Vagina (tissue), 2 donors: Measurements from ENCODE around the gene GRAMD4. TPM values are rescaled to one million over a fixed set of nuclear protein-coding genes. Genes with fewer than 3 reads are reported as not detected.

ENCODE experiments used
- DNase-seq, 2 donors: peaks; one replicate each; pipeline ENCODE4 v3.0.0-alpha.2; 2017; ENCODE audit errors: extremely low spot score in 2 of 2
- H3K27ac ChIP-seq: fragments of 200-600 bp; sonication (generic); one replicate; pipeline ENCODE4 v1.5.1; 2019
- H3K27me3 ChIP-seq: fragments of 200-600 bp; sonication (generic); one replicate; pipeline ENCODE4 v1.5.1; 2019
- H3K36me3 ChIP-seq, 2 donors: fragments of 200-600 bp; sonication (generic); one replicate each; pipeline ENCODE4 v1.5.1; 2017 to 2019
- H3K4me1 ChIP-seq: fragments of 200-600 bp; sonication (generic); one replicate; pipeline ENCODE4 v1.5.1; 2019
- H3K4me3 ChIP-seq, 2 donors: fragments of 200-600 bp; sonication (generic); 1 replicate in 1 of 2; 2 replicates in 1 of 2; pipeline ENCODE4 v1.5.1; 2016 to 2019
- H3K9me3 ChIP-seq: fragments of 200-600 bp; sonication (generic); one replicate; pipeline ENCODE4 v1.5.1; 2019
- POLR2A ChIP-seq, 2 donors: fragments of 450-650 bp; IDR thresholded peaks; one replicate each; pipeline ENCODE4 v1.6.1; 2017; ENCODE audit warnings: antibody characterized with exemption in 2 of 2, mild to moderate bottlenecking in 2 of 2, moderate library complexity in 2 of 2
- POLR2AphosphoS5 ChIP-seq, 2 donors: sonication (generic); formaldehyde crosslinking; IDR thresholded peaks; one replicate each; pipeline ENCODE4 v1.9.0; 2017; ENCODE audit warnings: antibody characterized with exemption in 2 of 2, mild to moderate bottlenecking in 2 of 2, low read depth in 1 of 2; ENCODE audit not compliant: insufficient read depth in 1 of 2
- intact Hi-C: fragments of 100-400 bp; cut with DNase I; formaldehyde crosslinking; loops from one replicate; pipeline ENCODE4 v1.15.1; 2023
- total RNA-seq: library from RNA; depleted of rRNA; stranded (reverse); fragments of >200 nt; gene quantifications from one replicate; pipeline ENCODE4 v1.2.3, GENCODE V29; 2016
- TF ChIP-seq, protein P1 (sequence below), 3 experiments: fragments of 450-650 bp in 2 of 3; fragments of 200-600 bp in 1 of 3; sonication (generic) in 1 of 3; IDR thresholded peaks; one replicate each; pipeline ENCODE4 v1.5.1; 2017 to 2019; ENCODE audit warnings: antibody characterized with exemption in 3 of 3, mild to moderate bottlenecking in 2 of 3, moderate library complexity in 2 of 3

Gene GRAMD4
- total RNA-seq, 1 donor from 2014 or later = 28.7 TPM

DNA sequence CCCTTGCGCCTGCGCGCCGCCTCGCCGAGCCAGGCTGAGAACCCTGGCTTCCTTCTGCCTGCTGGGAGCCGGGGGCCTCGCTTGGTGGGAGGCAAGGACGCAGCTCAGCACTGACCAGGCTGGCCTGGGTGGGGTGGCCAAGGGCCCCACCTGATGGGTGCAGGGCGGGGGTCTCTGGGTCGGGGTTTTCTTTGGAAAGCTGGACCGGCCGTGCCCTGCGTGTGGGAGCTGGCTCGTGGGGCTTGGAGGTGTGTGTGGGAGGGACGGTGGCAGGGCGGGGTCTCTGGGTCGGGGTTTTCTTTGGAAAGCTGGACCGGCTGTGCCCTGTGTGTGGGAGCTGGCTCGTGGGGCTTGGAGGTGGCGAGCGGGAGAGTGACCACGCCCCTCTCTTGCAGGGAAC, 6.2 kb downstream of the GRAMD4 start:
- Histone ChIP-seq H3K27ac (peak overlapping the region; percentile 47), H3K4me1 (peaks cover 28% of the 10 kb centered on the region), H3K9me3 (no peaks in the 10 kb centered on the region), H3K36me3 (peaks cover 0 to 3% of the 10 kb centered on the region in 2 donors), H3K4me3 (no peak overlapping the region), H3K27me3 (no peaks in the 10 kb centered on the region)
- intact Hi-C loops = no loop called here
- no peak for TF ChIP-seq POLR2A (IDR thresholded peaks at IDR 0.05)
- TF ChIP-seq, protein P1, sequence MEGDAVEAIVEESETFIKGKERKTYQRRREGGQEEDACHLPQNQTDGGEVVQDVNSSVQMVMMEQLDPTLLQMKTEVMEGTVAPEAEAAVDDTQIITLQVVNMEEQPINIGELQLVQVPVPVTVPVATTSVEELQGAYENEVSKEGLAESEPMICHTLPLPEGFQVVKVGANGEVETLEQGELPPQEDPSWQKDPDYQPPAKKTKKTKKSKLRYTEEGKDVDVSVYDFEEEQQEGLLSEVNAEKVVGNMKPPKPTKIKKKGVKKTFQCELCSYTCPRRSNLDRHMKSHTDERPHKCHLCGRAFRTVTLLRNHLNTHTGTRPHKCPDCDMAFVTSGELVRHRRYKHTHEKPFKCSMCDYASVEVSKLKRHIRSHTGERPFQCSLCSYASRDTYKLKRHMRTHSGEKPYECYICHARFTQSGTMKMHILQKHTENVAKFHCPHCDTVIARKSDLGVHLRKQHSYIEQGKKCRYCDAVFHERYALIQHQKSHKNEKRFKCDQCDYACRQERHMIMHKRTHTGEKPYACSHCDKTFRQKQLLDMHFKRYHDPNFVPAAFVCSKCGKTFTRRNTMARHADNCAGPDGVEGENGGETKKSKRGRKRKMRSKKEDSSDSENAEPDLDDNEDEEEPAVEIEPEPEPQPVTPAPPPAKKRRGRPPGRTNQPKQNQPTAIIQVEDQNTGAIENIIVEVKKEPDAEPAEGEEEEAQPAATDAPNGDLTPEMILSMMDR (IDR thresholded peaks at IDR 0.05) = no peak
- no peak for TF ChIP-seq POLR2AphosphoS5 (IDR thresholded peaks at IDR 0.05; ENCODE audit: insufficient read depth in 1 of 2, low read depth in 1 of 2)
- no peak for DNase-seq

DNA sequence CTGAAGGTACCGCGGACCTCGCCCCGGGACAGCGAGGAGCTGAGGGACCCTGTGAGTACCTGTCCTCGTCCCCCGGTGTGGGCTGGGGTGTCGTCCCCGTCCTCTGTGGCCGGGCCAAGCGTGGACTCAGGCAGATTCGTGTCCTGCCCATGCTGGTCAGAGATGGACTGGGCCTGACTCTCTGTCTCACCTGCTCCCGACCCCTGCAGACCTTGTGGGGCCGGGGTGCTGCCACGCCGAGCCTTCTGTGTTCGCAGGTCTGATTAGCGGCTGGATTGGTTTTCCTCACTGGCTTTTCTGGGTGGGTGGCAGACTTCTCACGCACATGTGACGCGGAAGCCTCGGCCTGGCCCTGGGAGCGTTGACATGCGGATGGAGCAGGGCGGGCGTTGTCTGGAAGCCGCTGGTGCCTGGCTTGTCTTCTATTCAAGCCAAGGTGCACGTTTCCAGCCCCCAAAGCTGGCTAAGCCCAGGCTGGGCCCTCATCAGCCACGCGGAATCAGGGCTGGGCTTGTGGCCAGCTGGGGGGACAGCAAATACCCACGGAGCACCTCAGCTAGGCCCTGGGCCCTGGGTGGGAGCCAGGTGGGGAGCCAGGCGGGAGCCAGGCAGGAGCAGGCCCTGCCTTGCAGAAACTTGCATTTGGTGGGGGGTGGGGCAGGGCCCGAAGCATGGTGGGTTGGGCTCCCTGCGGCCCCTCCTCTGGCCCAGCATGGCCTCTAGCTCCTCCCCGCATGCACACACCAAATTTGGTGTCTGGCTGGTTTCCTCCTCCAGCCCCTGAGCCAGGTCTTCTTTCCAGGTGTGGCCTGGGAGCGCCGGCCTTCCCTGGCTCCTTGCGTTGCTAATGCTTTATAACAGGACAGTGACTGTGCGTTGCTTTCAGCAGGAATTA, 7.0 kb downstream of the GRAMD4 start:
- intact Hi-C loops = no loop called here
- peak overlapping the region; percentile 47 for H3K27ac ChIP-seq
- TF ChIP-seq, protein P1 (IDR thresholded peaks at IDR 0.05) = no peak
- peak; percentile 25 to 48 for TF ChIP-seq POLR2AphosphoS5 (IDR thresholded peaks at IDR 0.05; ENCODE audit: insufficient read depth in 1 of 2, low read depth in 1 of 2)
- no peak for TF ChIP-seq POLR2A (IDR thresholded peaks at IDR 0.05)

DNA sequence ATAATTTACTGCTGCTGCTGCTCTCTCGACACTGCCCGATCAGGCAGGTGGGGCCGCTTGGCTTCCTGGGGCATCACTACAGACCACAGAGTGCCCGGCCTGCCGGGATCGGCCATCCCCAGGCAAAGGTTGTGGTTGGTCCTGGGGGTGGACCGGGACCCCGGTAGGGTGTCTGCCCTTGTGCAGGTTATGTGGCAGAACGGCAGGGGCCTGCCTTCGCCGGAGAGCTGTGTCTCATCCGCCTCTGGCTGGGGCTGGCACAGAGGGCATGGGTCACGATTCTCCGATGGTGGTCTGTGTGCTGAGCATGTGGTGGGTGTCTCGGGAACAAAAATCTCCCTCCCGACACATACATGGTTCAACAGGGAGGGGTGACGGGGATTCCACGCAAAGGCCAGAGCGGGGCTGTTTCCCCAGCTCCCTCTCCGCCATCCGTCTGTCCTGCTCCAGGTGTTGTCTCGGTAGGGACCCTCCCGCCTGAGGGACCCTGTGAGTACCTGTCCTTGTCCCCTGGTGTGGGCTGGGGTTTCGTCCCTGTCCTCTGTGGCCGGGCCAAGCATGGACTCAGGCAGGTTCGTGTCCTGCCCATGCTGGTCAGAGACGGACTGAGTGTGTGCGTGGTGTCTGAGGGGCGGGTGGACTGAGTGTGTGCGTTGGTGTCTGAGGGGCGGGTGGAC, 7.8 kb downstream of the GRAMD4 start:
- no peak overlapping the region for H3K27ac ChIP-seq
- H3K4me1 ChIP-seq = peaks cover 28% of the 10 kb centered on the region
- H3K9me3 ChIP-seq = no peaks in the 10 kb centered on the region
- no peaks in the 10 kb centered on the region for H3K27me3 ChIP-seq
- TF ChIP-seq, protein P1 (IDR thresholded peaks at IDR 0.05) = no peak
- no peak for TF ChIP-seq POLR2A (IDR thresholded peaks at IDR 0.05)
- no peak for TF ChIP-seq POLR2AphosphoS5 (IDR thresholded peaks at IDR 0.05; ENCODE audit: insufficient read depth in 1 of 2, low read depth in 1 of 2)
- peaks cover 0 to 3% of the 10 kb centered on the region in 2 donors for H3K36me3 ChIP-seq
- no peak for DNase-seq
- intact Hi-C loops = no loop called here
- H3K4me3 ChIP-seq = no peak overlapping the region

More for the DNA sequence above, 7.0 kb downstream of the GRAMD4 start:
- H3K4me3 ChIP-seq = no peak overlapping the region
- DNase-seq = no peak
- H3K27me3 ChIP-seq = no peaks in the 10 kb centered on the region
- H3K4me1 ChIP-seq = peaks cover 28% of the 10 kb centered on the region
- H3K9me3 ChIP-seq = no peaks in the 10 kb centered on the region
- H3K36me3 ChIP-seq = peaks cover 0 to 3% of the 10 kb centered on the region in 2 donors

DNA sequence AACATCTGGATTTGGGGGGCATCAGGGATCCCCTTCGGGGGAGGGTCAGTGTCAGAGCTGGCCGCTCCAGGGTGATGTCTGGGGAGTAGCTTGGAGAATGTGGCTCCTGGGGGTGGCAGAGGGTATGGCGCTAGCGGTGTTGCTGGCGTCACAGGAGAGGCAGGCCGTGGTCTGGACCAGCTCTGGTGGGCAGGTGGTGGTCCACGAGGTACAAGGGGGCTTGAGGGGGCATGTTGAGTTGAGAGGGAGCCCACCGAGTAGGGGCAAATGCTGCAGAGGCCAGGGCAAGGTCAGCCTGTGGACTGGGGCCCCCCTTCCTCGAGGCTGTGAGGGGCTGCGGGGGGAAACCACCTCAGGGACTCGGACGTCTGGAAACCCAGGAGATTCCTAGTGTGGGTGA, 8.6 kb downstream of the GRAMD4 start:
- Histone ChIP-seq H3K36me3 (peaks cover 0 to 3% of the 10 kb centered on the region in 2 donors), H3K27ac (no peak overlapping the region), H3K27me3 (no peaks in the 10 kb centered on the region), H3K9me3 (no peaks in the 10 kb centered on the region), H3K4me3 (no peak overlapping the region), H3K4me1 (peaks cover 28% of the 10 kb centered on the region)
- TF ChIP-seq POLR2AphosphoS5 (IDR thresholded peaks at IDR 0.05; ENCODE audit: insufficient read depth in 1 of 2, low read depth in 1 of 2) = no peak
- TF ChIP-seq POLR2A (IDR thresholded peaks at IDR 0.05) = no peak
- TF ChIP-seq, protein P1 (IDR thresholded peaks at IDR 0.05) = no peak
- intact Hi-C loops = no loop called here
- DNase-seq = no peak
